Adipocyte (in vitro differentiated cells): ENCODE results near the gene CASZ1.

Experiments used
- DNase-seq: peaks from one replicate; pipeline ENCODE4 v3.0.0-alpha.2; 2015; ENCODE audit warnings: low read depth
- H3K27me3 ChIP-seq: replicated peaks from 2 replicates; pipeline ENCODE4 v1.7.0; 2013; ENCODE audit warnings: mild to moderate bottlenecking, low read length, moderate library complexity; ENCODE audit not compliant: control insufficient read depth, insufficient read depth
- H3K36me3 ChIP-seq: 2 replicates; pipeline ENCODE4 v1.7.0; 2013; ENCODE audit warnings: low read length, mild to moderate bottlenecking, moderate library complexity; ENCODE audit not compliant: control insufficient read depth, insufficient read depth, severe bottlenecking
- H3K4me1 ChIP-seq: 2 replicates; pipeline ENCODE4 v1.7.0; 2013; ENCODE audit warnings: mild to moderate bottlenecking, low read length, moderate library complexity; ENCODE audit not compliant: control insufficient read depth, insufficient read depth
- H3K4me3 ChIP-seq: 2 replicates; pipeline ENCODE4 v1.7.0; 2013; ENCODE audit warnings: mild to moderate bottlenecking, low read length, moderate library complexity
- H3K9ac ChIP-seq: 2 replicates; pipeline ENCODE4 v1.7.0; 2013; ENCODE audit warnings: mild to moderate bottlenecking, low read length, moderate library complexity
- H3K9me3 ChIP-seq: 2 replicates; pipeline ENCODE4 v1.7.0; 2013; ENCODE audit warnings: mild to moderate bottlenecking, low read length, moderate library complexity; ENCODE audit not compliant: control insufficient read depth

The CASZ1 gene

DNA sequence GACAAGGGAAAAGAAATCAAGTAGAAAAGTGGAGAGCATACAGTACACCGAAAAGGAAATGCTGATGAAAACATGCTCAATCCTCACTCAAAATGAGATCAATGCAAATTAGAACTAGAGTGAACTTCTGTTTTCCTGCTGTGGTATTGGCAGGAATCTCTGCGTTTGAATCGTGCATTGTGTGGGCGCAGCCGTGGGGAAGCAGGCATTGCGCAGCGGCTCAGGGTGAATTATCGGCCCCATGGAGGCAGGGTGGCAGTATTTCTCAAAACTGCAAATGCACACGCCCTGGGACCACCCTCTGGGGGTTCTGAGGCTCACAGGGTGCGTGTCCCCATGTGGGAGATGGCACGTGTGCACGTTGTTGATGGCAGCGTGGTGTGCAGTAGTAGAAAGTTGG lies 181.1 kb downstream of the CASZ1 start:
- no peaks in the 10 kb centered on the region for H3K27me3 ChIP-seq
- H3K36me3 ChIP-seq: no peaks in the 10 kb centered on the region
- H3K9me3 ChIP-seq: no peaks in the 10 kb centered on the region
- DNase-seq: no peak
- H3K4me1 ChIP-seq: peaks cover 4% of the 10 kb centered on the region
- H3K9ac ChIP-seq: no peak overlapping the region
- H3K4me3 ChIP-seq: no peak overlapping the region

GRCh38 chr1:10614377-10615225 lies 181.8 kb downstream of the CASZ1 start:
- Histone ChIP-seq H3K36me3 (no peaks in the 10 kb centered on the region), H3K27me3 (no peaks in the 10 kb centered on the region), H3K9ac (no peak overlapping the region), H3K4me1 (peaks cover 4% of the 10 kb centered on the region), H3K9me3 (no peaks in the 10 kb centered on the region), H3K4me3 (no peak overlapping the region)
- DNase-seq: no peak

DNA sequence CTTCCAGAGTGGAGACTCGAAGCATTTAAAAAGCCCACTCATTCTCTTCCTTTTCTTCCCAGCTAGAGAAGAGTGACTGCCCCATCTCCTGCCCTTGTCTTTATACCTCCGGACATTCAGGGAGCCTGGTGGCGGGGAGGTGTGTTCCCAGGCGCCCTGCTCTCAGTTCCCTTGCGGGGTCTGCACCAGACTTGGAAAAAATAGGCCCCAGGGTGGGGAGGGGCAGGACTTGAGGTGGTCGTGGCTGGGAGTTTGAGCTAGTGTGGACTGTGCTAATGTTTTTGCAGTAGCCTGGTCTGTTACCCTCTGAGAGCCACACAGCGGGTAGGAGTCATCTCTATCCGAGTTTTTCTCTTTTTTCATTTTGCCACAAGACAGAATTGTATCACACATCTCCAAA lies 182.6 kb downstream of the CASZ1 start:
- Histone ChIP-seq H3K9me3 (no peaks in the 10 kb centered on the region), H3K27me3 (no peaks in the 10 kb centered on the region), H3K4me1 (peaks cover 4% of the 10 kb centered on the region), H3K4me3 (no peak overlapping the region), H3K36me3 (no peaks in the 10 kb centered on the region), H3K9ac (no peak overlapping the region)
- DNase-seq: no peak

GRCh38 chr1:10613340-10613739 lies 183.1 kb downstream of the CASZ1 start:
- peaks cover 4% of the 10 kb centered on the region for H3K4me1 ChIP-seq
- H3K4me3 ChIP-seq: no peak overlapping the region
- DNase-seq: no peak
- no peak overlapping the region for H3K9ac ChIP-seq
- no peaks in the 10 kb centered on the region for H3K9me3 ChIP-seq
- no peaks in the 10 kb centered on the region for H3K27me3 ChIP-seq
- H3K36me3 ChIP-seq: no peaks in the 10 kb centered on the region

DNA sequence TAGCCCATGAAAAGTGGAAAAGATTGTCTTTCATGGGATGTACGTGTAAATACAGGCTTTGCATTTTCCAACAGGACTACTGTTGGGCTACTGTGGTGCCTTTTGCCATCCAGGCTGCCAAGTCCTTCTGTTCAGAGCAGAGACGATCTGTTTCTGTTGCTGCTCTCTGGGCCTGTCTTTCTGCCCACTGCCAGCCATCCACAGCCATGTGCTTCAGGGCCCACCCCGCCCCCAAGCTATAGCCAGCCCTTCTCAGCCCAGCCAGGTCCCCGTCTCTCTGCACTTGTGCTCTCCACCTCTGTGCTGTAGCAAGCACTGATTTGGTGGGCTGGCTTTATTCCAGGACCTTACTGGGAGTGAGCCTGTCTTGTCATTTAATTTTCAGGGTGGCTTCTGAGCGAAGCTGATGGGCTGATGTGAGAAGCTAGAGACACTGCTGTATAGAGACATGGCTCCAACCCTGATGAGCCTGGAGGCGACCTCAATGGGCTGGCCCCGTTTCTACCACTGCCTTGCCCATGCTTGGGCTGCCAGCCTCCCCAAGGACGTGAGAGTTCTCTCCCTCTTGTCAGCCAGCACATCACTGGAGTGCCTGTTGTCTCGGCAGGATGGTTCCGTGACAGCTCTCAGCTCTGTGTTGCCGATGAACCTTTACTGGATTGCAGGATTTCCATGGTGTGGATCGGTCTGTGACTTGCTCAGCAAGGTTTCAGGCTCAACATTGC lies 183.8 kb downstream of the CASZ1 start:
- no peak overlapping the region for H3K4me3 ChIP-seq
- no peak overlapping the region for H3K9ac ChIP-seq
- H3K9me3 ChIP-seq: no peaks in the 10 kb centered on the region
- no peaks in the 10 kb centered on the region for H3K36me3 ChIP-seq
- DNase-seq: no peak
- no peaks in the 10 kb centered on the region for H3K27me3 ChIP-seq
- H3K4me1 ChIP-seq: peaks cover 4% of the 10 kb centered on the region

DNA sequence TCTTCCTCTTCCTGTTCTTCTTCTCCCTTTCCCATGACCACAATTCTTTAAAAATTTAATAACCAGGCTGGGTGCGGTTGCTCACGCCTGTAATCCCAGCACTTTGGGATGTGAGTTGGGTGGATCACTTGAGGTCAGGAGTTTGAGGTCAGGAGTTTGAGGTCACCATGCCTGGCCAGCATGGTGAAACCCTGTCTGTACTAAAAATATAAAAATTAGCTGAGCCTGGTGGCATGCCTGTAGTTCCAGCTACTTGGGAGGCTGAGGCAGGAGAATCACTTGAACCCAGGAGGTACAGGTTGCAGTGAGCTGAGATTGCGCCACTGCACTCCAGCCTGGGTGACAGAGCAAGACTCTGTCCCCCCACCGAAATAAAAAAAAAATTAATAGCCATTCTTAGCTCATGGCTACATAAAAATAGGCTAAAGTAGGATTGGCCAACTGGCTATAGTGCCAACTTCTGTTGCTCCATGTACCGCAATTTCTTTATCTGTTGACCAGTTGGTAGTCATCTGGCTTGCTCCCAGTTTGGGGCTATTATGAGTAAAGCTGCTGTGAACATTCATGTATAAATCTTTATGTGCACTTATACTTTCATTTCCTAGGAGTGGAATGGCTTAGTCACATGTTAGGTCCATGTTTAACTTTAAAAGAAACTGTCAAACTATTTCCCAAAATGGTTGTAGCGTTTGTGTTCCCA lies 185.4 kb downstream of the CASZ1 start:
- no peak for DNase-seq

DNA sequence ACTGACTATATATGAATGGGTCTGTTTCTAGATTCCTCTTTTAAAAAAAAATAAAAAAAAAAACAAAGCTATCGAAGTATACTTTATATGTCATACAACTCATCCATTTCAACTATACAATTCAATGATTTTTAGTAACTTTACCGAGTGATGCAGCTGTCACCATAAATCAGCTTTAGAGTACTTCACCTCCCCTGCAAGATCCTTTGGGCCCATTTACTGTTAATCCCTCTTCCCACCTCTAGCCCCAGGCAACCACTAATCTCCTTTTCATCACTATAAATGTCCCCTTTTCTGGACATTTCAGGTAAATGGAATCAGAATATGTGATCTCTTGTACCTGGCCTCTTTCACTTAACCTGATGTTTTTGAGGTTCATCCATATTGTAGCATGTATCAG lies 187.8 kb downstream of the CASZ1 start:
- no peak for DNase-seq
- H3K27me3 ChIP-seq: no peaks in the 10 kb centered on the region
- H3K9ac ChIP-seq: no peak overlapping the region
- H3K36me3 ChIP-seq: no peaks in the 10 kb centered on the region
- H3K4me1 ChIP-seq: peaks cover 4% of the 10 kb centered on the region
- H3K4me3 ChIP-seq: no peak overlapping the region
- no peaks in the 10 kb centered on the region for H3K9me3 ChIP-seq

More for the DNA sequence above, 185.4 kb downstream of the CASZ1 start:
- no peak overlapping the region for H3K4me3 ChIP-seq
- H3K27me3 ChIP-seq: no peaks in the 10 kb centered on the region
- H3K9ac ChIP-seq: no peak overlapping the region
- no peaks in the 10 kb centered on the region for H3K9me3 ChIP-seq
- H3K36me3 ChIP-seq: no peaks in the 10 kb centered on the region
- H3K4me1 ChIP-seq: peaks cover 4% of the 10 kb centered on the region

GRCh38 chr1:10607228-10607627 lies 189.2 kb downstream of the CASZ1 start:
- Histone ChIP-seq H3K36me3 (no peaks in the 10 kb centered on the region), H3K4me3 (no peak overlapping the region), H3K9me3 (no peaks in the 10 kb centered on the region), H3K27me3 (no peaks in the 10 kb centered on the region), H3K4me1 (peaks cover 4% of the 10 kb centered on the region), H3K9ac (no peak overlapping the region)
- DNase-seq: no peak

- DNase-seq: no peak
- H3K4me3 ChIP-seq: no peak overlapping the region
- H3K4me1 ChIP-seq: no peaks in the 10 kb centered on the region
- no peaks in the 10 kb centered on the region for H3K27me3 ChIP-seq
- no peaks in the 10 kb centered on the region for H3K9me3 ChIP-seq
- H3K36me3 ChIP-seq: no peaks in the 10 kb centered on the region
- H3K9ac ChIP-seq: no peak overlapping the region
Measured at GRCh38 chr1:10606064-10606463, 190.4 kb downstream of the CASZ1 start.

- DNase-seq: no peak
- H3K36me3 ChIP-seq: no peaks in the 10 kb centered on the region
- H3K4me1 ChIP-seq: no peaks in the 10 kb centered on the region
- H3K9ac ChIP-seq: no peak overlapping the region
- H3K9me3 ChIP-seq: no peaks in the 10 kb centered on the region
- no peaks in the 10 kb centered on the region for H3K27me3 ChIP-seq
- no peak overlapping the region for H3K4me3 ChIP-seq
Measured at GRCh38 chr1:10604966-10605365, 191.5 kb downstream of the CASZ1 start.

DNA sequence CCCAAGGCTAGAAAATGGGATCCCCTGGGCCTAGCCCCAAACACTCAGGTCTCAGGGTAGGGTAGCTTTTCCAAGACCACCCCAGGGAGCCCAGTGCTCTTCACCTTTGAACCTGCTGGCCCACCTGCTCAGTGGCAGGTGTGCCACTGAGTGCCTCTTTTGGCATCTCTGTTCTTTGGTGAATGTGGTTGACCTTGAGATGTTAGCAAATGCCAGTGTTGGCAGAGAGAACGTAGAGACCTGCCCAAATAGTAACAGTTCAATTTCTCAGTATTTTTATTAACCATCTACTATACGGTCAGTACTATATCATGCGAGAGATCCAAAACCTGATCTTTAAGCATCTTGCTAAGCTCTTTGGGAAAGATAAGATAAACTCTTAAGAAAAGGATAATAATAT lies 193.5 kb downstream of the CASZ1 start:
- DNase-seq: no peak
- Histone ChIP-seq H3K4me3 (no peak overlapping the region), H3K27me3 (no peaks in the 10 kb centered on the region), H3K36me3 (no peaks in the 10 kb centered on the region), H3K9ac (no peak overlapping the region), H3K9me3 (no peaks in the 10 kb centered on the region), H3K4me1 (peaks cover 12% of the 10 kb centered on the region)
